Left hindlimb (tissue), 1 donor: ENCODE measurements around the gene SPAG5.

Source experiments
- DNase-seq: peaks from one replicate; pipeline ENCODE4 v3.0.0-alpha.2; 2018

SPAG5 gene

DNA sequence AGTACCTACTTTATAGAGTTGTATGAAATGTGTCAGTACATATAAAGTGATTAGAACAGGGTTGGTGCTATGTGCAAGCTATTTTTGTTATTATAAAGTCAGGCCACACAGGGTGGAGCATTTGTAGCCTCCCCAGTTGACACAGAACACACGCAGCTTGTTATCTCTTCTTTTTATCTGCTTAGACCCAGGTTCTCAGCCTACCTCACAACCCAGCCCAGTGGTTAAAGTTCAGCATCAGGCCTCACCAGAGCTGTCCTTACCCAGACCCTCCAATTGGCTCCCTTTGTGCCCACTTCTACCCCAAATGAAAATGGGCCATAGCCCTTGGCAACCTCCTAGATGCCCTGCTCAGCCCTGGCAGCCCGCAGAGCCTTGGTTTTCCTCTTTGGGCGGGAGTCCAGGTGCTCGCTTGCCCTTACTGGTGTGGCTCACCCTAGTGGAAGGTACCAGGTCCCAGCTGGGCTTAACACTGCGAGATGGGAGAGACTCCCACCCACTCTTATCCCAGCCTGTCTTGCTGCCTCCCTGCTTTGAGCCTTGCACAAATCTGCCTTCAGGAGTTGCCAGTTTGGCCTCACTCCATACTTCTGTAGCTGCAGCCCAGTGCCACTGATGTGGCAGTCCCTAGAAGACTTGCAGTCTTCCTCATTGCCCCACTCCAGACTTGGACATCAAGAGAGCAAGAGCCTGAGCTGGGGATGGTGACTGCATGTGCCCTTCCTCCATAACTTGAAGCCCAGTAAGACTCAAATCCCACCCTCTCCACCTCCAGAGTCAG, 26.4 kb downstream of the SPAG5 start:
- DNase-seq = no peak

DNA sequence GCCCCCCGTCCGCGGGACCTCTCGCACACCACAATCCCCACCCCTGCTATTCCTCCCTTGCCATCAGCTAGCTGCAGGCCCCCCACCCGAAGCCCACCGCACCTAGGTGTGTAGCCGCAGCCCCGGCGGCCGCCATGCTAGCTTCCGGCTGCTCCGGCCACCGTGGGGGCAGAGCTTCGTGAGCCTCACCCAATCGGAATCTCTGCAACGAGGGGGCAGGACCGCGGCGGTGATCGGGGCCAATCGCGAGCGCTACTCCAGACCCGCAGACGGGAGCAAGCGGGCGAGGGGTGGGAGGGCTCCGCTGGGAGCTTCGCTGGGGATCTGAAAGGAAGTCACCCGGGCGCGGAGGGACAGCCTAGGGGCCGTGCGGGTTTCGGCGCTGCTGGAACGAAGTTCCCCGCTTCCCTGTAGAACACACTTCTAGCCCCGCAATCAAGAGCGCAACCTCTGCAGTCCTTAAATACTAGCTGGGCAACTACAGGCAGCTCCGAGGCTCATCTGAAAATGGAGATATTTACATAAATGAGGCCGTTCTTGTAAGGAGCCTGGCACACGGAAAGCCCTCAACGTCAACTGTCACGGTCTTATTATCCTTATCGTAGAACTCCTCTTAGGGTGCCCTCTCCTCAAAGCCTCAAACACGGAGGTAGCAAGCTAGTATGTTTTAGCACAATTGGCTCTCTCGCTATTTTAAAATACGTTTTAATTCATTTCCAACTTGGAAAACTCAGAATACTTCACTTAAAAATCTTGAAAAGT, 27.3 kb downstream of the SPAG5 start, which contains the start of gene PIGS:
Gene PIGS (minus strand): TSS at position 164 of the 762 bp plus-strand sequence. CDS start 28 bp downstream, at position 136.
- DNase-seq = peak; percentile 94

- DNase-seq = no peak
Observed at GRCh38 chr17:28570716-28571360, 28.0 kb downstream of the SPAG5 start.

DNA sequence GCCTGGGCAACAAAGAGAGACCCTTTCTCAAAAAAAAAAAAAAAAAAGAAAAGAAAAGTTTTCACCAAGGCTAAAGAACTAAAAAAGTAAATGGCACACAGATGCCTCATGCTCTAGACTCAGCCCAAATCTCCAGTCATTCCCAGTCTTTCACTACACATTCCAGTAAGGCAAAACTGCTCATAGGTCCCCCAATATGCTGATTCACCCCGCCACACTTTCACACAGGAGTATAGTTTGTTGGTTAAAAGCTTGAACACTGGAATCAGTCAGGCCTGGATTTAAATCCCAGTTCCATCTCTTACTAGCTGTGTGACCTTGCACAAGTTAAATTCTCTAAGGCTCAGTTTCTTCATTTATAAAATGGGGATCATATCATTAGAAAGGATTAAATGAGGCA, 29.4 kb downstream of the SPAG5 start:
- DNase-seq = no peak

DNA sequence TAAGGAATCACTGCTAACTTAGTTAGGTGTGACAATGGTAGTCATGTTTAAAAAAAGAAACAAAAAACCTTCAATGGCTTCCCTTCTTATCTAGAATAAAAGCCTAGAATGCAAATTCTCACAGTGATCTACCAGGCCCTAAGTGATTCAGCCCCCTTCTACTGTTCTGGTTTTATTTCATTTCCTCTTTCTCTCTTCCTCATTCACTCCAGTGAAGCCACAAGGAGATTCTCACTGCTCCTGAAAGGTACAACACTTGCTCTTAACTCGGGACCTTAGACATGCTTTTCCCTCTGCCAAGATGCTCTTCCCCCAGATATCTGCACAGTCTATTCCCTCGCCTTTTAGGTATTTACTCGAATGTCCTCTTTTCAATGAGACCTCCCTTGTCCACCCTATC, 31.2 kb downstream of the SPAG5 start:
- no peak for DNase-seq

DNA sequence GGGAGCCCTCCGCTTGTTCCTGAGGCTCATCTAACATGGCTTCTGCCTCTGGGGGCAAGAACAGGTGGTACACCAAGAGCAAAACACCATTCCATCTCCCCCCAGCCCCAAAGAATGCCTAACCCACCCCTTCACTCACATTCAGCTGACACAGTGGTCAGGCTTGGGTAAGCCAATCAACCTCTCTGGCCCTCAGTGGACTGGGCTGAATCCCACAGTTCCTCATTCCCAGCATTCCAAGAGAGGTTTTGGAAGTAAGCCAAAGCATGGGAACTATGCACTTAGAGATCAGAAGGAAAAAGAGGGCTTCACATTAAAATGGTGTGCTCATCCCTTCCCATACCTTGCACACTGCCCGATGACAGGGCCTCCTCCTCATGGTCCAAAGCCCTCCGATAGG, 35.4 kb downstream of the SPAG5 start:
- DNase-seq = no peak

DNA sequence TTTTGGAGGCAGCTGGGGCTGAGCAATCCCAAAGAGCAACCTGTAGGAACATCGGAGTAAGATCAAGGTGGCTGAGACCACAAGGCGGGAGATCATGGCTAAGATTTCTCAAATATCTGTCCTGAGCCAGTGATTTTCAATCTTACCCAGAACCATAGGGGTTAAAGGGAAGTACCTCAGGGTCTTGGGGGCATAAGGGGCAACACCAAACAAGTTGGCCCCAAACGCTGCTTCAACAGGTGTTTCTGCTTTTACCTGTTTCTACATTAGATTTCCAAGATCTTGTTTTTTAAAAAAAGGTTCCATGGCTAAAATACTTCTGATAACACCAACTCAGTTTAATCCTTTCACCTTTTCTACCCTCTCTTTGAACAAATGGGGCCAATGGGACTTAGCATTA, 43.8 kb downstream of the SPAG5 start:
- no peak for DNase-seq

DNA sequence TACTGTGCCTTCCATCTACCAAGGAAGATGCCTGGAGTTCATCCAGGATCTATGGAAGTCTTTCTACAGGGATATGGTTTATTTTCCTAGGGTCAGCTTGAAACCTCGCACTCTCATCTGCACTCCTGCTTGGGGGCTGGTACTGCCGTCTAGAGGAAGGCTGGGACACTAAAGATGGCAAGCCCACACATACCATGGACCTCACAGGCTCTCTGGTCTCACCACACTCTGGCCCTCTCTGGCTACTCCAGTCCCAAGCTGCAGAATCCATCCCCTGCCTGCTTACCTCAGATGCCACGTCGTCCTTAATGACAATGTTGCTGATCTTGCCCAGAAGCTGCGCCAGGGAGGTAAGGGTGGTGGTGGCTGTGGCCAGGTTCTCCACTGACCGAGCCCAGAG, 44.3 kb downstream of the SPAG5 start:
- DNase-seq = no peak

DNA sequence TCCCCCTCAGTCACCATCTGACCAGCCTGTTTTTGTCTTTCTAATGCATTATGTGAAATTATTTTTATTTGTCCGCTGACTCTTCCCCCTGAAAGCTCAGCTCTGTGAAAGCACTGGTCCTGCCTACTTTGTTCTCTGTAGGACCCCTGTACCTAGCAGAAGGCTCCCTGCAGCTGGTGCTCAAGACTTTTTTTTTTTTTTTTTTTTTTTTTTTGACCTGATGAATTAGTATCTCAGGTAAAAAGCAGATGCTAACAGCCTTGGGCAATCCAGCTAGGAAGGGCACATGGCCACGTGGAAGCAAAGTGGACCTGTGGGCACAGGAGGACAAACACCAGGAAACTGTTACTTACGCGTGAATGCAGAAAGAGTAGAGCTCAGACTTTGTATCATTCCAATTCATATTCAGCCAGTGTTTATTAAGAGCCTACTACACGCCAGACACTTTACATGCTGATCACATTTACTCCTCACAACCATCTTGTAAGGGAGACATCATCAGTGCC, 45.8 kb downstream of the SPAG5 start:
- DNase-seq = no peak

- DNase-seq = peak; percentile 88
Observed at GRCh38 chr17:28552176-28552999, 46.4 kb downstream of the SPAG5 start, which contains the start of gene UNC119. UNC119 (minus strand) TSS chr17:28552624; CDS start chr17:28552557, 67 bp downstream.

DNA sequence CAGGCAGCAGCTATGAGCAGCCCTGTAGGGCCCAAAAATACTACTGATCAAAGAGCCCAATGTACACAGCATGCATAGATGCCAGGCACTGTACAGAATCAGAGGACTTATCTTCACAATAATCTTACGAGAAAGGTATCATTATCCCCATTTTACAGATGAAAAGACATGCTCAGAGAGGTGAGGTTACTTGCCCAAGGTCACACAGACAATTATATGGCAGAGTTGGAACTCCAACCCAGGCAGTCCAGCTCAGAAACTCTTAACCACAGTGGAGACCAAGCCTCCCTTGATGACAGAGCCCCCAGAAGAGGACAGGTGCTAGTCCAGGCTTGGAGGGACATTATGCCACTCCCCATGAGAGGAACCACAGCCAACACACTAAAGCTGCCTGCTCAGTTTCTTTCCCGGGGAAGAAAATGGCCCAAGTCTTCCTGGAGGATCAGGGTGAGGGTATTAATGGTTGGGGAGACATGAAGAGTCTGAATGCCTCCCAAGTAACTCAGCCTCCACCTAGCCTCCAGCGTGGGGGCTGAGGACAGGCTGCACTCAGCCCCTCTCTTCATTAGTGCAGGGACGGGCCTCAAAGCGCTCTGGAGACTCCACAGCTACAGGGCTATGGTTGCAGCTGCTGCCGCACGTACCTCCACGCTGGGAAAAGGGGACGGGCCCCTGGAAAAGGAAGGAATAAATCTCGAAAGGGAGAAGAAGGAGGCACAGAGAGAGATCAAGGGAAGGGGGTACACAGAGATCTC, 47.2 kb downstream of the SPAG5 start:
- DNase-seq = no peak

DNA sequence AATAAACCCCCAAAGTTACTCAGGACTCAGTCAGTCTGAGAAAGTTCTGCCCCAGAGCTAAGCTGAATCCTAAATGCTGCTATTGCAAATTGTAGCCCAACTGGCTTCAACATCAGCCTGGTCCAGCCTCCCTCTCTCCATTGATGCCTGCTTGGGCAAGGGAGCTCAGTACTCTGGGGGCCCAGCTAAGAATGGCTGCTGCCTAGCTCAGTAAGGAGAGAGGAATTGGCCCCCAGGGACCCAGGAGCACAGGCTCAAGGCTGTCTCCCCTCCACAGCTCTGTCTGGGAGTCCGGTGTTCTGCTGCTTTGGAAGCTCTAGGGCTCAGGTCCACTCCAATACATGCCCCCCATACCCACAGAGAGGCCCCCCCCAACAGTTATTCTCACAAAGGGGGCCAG, 48.0 kb downstream of the SPAG5 start:
- DNase-seq = no peak

GRCh38 chr17:28549236-28550132, 49.3 kb downstream of the SPAG5 start:
- no peak for DNase-seq

DNA sequence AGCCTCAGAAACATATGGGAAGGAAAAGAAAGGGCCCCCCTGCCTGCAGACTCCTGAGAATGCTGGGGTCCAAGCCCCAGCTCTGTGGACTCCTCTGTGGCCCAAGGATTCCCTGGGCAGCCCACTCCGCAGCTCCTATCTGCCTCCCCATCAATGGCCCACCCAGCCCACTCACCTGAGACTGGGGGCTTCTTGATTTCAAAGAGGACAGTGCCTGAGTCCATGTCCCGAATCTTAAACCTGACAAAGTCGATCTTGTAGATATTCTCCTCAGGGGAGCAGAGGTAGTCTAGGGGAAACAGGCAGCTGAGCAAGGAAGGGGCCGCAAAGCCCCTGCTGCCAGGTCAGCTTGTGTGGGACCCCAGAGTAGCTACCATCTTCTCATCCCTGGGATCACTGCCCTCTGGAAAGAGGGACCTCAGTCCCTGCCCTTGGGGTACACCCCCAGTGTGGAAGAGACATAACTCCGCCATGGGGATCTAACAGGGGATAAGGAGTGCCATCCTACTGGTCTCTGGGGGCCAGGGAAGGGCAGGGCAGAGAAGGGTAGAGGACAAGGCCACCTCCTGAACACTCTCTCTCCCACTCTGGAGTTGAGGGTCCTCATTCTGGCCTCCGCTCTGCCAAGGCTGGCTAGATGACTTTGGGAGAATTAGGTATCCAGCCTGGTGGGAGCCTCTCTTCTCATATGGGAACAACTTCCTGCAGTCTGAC, 50.3 kb downstream of the SPAG5 start:
- no peak for DNase-seq

DNA sequence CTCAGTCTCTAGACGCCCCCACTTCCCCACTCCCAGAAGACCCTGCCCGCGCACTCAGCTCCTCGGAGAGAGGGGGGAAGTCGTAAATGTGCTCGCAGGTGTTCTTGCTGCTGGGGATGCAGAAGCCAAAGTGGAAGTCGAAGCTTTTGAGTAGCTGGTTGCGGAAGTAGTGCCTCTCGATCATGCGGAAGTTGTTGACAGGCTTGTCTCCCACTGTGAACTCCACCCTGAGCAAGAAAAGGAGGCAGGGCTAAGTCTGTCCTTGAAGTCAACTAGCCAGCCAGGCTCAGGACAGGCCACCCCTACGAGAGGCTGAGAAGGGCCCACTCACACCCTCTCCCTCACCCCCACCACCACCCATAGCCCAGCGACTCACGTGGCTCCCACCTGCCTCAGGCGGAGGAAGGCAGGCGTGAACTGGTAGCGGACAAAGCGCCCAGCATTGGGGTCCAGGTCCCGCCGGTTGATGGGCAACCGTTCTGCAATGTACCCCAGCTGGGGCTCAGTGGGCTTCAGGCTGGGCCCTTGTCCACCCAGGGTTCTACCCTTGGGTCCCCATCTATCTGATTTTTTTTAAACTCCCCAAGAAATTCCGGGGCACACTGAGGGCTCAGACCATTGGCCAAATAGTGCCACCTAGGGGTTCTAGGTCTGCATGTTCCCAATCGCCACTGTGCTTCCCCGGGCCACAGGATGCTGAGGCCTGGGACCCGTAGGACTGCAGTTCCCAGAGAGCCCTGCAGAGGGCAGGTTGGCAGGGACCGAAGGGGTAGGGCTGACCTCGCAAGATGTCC, 51.0 kb downstream of the SPAG5 start:
- DNase-seq = peak; percentile 61

DNA sequence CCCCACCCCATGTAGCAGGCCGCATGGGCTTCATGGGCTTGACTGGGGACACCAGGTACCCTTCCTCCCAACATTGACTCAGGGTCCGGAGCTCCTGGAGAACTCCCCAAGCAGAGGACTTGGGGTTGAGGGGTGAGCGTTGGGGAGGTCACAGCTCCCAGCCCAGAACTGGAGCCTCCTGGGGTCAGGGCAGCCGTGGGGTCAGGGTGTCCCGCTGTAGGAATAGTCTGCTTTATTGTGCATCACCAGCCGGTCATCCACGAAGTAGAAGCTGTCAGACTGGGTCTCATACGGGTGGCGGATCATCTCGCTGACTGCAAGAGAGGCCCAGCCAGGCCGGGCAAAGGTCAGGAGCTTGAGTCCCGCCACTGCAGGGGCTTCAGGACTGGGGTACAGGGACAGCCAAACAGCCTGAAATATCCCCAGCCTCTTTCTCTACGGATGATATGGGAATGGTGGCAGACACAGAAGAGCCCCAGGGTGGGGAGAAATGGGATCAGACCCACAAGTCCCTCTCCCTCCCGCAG, 51.7 kb downstream of the SPAG5 start:
- no peak for DNase-seq

GRCh38 chr17:28545787-28546415, 52.9 kb downstream of the SPAG5 start:
- no peak for DNase-seq

- DNase-seq = no peak
Observed at GRCh38 chr17:28545141-28545503, 53.7 kb downstream of the SPAG5 start.
